ENCODE measurements around the gene GRHL1. TPM values are rescaled to one million over a fixed set of nuclear protein-coding genes. Genes with fewer than 3 reads are reported as not detected.

Gene GRHL1
- total RNA-seq, 2 donors from 2014 or later: 0.41 to 9.5 TPM

DNA sequence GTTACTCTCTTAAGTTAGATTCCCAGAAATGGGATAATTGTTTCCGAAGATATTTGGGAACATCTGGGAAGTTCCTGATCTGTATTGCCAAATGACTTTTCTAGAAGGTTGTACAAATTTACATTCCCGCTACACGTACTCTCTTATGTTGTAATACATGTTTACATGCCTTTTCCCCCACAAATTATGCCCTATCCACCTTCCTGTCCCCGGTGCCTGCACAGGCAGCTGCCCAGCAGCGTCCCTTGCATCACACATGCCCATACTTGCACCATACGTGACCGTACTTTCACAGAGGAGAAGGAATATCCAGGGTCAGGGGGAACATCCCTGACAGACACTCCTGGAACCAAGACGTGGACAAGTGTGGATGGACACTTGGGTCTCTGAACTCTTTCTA, 67.7 kb downstream of the GRHL1 start:
- Histone ChIP-seq H3K27me3 (replicated peaks; ENCODE audit: insufficient read depth) (no peaks in the 10 kb centered on the region), H3K4me3 (no peak overlapping the region), H3K4me1 (ENCODE audit: control insufficient read depth in 1 of 2, low read depth in 2 of 2) (no peaks in the 10 kb centered on the region), H3K9me3 (no peaks in the 10 kb centered on the region), H3K27ac (no peak overlapping the region), H3K36me3 (no peaks in the 10 kb centered on the region)
- TF ChIP-seq, protein P1, sequence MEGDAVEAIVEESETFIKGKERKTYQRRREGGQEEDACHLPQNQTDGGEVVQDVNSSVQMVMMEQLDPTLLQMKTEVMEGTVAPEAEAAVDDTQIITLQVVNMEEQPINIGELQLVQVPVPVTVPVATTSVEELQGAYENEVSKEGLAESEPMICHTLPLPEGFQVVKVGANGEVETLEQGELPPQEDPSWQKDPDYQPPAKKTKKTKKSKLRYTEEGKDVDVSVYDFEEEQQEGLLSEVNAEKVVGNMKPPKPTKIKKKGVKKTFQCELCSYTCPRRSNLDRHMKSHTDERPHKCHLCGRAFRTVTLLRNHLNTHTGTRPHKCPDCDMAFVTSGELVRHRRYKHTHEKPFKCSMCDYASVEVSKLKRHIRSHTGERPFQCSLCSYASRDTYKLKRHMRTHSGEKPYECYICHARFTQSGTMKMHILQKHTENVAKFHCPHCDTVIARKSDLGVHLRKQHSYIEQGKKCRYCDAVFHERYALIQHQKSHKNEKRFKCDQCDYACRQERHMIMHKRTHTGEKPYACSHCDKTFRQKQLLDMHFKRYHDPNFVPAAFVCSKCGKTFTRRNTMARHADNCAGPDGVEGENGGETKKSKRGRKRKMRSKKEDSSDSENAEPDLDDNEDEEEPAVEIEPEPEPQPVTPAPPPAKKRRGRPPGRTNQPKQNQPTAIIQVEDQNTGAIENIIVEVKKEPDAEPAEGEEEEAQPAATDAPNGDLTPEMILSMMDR (IDR thresholded peaks at IDR 0.05): no peak
- ATAC-seq (ENCODE audit: insufficient number of reproducible peaks, low FRiP score, low read depth) (no peak), DNase-seq (ENCODE audit: low spot score) (no peak)

DNA sequence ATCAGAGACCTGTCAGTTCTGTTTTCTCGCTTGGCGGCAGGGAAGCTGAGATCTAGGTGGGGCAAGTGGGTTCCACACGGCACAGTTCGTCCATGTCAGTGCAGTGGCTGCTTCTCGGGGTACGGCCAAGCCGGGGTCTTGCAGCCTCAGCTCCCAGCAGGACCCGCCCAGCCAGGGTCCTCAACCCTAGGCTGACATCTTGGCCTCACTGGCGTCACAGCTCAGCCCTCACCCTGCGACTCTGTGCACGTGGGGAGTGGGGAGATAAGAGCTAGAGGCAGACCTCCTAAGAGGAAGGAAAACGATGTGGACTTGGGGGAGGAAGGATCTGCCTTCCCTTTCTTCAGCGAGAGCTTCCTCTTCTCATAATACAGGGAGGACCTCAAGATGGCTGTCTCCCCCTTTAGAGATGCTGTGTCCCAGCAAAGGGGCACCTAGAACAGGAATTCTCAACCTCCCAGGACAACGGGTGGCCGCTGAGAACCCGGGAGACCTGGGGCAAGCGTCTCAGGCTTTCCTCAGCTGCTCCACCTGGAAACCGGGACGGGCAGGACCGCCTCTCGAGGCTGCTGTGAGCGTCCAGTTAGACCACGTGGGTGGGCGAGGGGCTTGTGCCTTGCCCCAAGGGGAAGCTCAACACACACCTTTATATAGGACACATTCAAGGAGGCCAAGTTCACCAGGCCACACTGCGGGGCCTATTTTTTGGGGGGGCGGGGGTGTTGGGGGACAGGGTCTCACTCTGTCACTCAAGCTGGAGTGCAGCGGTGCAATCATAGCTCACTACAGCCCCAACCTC, 68.3 kb downstream of the GRHL1 start:
- no peak for DNase-seq (ENCODE audit: low spot score)

DNA sequence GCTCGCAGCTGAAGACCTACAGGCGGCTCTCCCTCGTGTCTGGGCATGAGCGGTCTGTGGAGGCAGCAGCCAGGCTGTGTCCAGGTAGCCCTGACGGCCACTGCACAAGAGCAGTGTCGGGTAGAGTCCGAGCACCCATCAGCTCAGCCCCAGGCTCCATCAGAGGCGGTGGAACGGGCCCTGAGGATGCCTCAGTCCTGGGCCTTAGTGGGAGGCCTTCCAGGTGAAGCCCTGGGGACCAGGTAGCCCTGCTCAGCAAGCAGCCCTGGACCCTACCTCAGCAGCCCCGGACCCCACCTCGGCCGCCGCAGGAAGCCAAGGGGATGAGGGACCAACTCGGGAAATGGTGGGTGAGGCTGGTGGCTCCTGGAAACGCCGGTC, 70.5 kb downstream of the GRHL1 start:
- TF ChIP-seq, protein P1 (IDR thresholded peaks at IDR 0.05): no peak
- H3K36me3 ChIP-seq: no peaks in the 10 kb centered on the region
- no peaks in the 10 kb centered on the region for H3K27me3 ChIP-seq (replicated peaks; ENCODE audit: insufficient read depth)
- no peaks in the 10 kb centered on the region for H3K4me1 ChIP-seq (ENCODE audit: control insufficient read depth in 1 of 2, low read depth in 2 of 2)
- ATAC-seq (ENCODE audit: insufficient number of reproducible peaks, low FRiP score, low read depth) (no peak), DNase-seq (ENCODE audit: low spot score) (no peak)
- H3K27ac ChIP-seq: no peak overlapping the region
- no peaks in the 10 kb centered on the region for H3K9me3 ChIP-seq
- no peak overlapping the region for H3K4me3 ChIP-seq

More for the DNA sequence above, 68.3 kb downstream of the GRHL1 start:
- no peak overlapping the region for H3K4me3 ChIP-seq
- H3K27me3 ChIP-seq (replicated peaks; ENCODE audit: insufficient read depth): no peaks in the 10 kb centered on the region
- ATAC-seq (ENCODE audit: insufficient number of reproducible peaks, low FRiP score, low read depth): no peak
- H3K4me1 ChIP-seq (ENCODE audit: control insufficient read depth in 1 of 2, low read depth in 2 of 2): no peaks in the 10 kb centered on the region
- TF ChIP-seq, protein P1 (IDR thresholded peaks at IDR 0.05): no peak
- no peaks in the 10 kb centered on the region for H3K36me3 ChIP-seq
- no peaks in the 10 kb centered on the region for H3K9me3 ChIP-seq
- H3K27ac ChIP-seq: no peak overlapping the region

DNA sequence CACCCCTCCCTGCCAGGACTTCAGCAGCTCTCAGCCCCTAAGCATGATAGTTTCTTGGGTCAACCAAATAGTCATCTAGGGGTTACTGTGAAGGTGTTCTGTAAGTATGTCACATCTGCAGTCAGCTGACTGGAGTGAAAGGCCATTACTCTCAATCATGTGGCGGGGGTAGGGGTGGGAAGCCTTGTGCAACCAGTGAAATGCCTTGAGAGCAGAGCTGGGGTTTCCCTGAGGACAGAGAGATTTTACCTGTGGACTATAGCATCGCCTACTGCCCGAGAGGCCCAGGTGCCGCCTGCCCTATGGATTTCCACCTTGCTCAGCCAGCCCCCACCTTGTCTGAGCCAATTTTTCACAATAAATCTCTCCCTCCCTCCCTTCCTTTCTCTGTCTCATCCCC, 71.0 kb downstream of the GRHL1 start:
- TF ChIP-seq, protein P1 (IDR thresholded peaks at IDR 0.05): no peak
- Histone ChIP-seq H3K27ac (no peak overlapping the region), H3K9me3 (no peaks in the 10 kb centered on the region), H3K4me1 (ENCODE audit: control insufficient read depth in 1 of 2, low read depth in 2 of 2) (no peaks in the 10 kb centered on the region), H3K27me3 (replicated peaks; ENCODE audit: insufficient read depth) (no peaks in the 10 kb centered on the region), H3K36me3 (no peaks in the 10 kb centered on the region), H3K4me3 (no peak overlapping the region)
- ATAC-seq (ENCODE audit: insufficient number of reproducible peaks, low FRiP score, low read depth): no peak
- DNase-seq (ENCODE audit: low spot score): no peak

DNA sequence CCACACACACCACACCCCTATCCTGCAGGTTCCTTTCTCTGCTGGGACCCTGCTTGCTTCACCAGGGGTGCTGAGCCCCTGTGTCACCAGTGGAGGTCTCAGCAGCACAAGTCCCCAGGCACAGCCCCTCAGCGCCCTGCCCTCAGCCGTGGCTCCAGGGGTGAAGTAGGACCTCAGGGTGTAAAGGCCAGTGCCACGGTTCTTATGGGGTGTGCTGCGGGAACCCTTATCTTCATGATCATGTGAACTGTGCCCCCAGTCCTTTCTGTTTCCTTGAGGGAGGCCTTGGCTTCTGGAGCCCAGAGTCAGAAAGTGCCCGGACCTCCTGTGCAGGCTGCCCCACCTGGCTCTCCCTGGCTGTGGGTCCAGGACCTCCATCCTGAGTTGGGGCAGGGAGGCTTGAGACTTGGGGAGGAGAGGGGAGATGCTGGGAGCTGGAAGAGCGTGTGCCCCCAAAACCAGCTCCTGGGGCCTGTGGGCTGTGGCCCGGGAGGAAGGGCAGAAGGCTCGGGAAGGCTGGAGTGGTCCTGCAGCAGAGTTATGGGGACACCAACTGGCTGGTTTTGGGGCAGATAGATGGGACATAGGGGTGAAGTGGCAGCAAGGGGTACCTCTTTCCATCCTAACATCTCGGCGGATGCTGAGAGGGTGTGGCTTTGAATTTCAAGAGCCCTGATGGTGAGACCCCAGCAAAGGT, 71.6 kb downstream of the GRHL1 start:
- ATAC-seq (ENCODE audit: insufficient number of reproducible peaks, low FRiP score, low read depth) (peak; percentile 12), DNase-seq (ENCODE audit: low spot score) (no peak)
- Histone ChIP-seq H3K4me1 (ENCODE audit: control insufficient read depth in 1 of 2, low read depth in 2 of 2) (no peaks in the 10 kb centered on the region), H3K4me3 (no peak overlapping the region), H3K9me3 (no peaks in the 10 kb centered on the region), H3K36me3 (no peaks in the 10 kb centered on the region), H3K27ac (no peak overlapping the region), H3K27me3 (replicated peaks; ENCODE audit: insufficient read depth) (no peaks in the 10 kb centered on the region)
- TF ChIP-seq, protein P1 (IDR thresholded peaks at IDR 0.05): no peak

Data from thoracic aorta (tissue), 2 donors.